Panc1 (cell line): Measurements from ENCODE around the gene MAGI1.

ENCODE experiments used
- CTCF ChIP-seq: fragments of 450-650 bp; IDR thresholded peaks from 2 replicates; pipeline ENCODE4 v1.5.1; 2017; ENCODE audit warnings: mild to moderate bottlenecking
- POLR2AphosphoS5 ChIP-seq: IDR thresholded peaks from 2 replicates; pipeline ENCODE4 v1.6.1; 2012; ENCODE audit warnings: mild to moderate bottlenecking, low read depth, low read length, moderate library complexity
- REST ChIP-seq, 2 experiments: IDR thresholded peaks; 2 replicates each; pipeline ENCODE4 v1.6.1; 2011 to 2012; ENCODE audit warnings: low read depth in 2 of 2, control low read depth in 1 of 2, low read length in 1 of 2, mild to moderate bottlenecking in 1 of 2, moderate library complexity in 1 of 2; ENCODE audit not compliant: insufficient read depth in 1 of 2
- SIN3A ChIP-seq: IDR thresholded peaks from 2 replicates; pipeline ENCODE4 v1.6.1; 2012; ENCODE audit warnings: low read depth, mild to moderate bottlenecking, low read length, moderate library complexity, borderline replicate concordance; ENCODE audit not compliant: insufficient read depth

DNA sequence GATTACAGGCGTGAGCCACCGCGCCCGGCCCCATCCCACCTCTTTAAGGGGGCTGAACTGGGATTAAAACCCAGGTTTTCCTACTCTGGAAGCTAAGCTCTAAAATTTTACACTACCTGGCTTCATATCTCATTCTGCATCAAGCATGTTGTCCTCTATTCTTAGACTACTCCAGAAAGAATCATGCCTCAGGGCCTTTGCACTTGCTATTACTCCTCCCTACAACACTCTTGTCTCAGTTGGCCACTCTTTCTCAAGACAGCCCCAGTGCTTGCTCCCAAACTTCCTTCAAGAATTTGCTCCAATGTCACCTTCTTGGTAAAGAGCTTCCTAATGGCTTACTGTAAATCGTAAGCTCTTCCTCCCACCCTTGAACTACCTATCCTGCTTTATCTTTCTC, 521.7 kb downstream of the MAGI1 start:
- no peak for TF ChIP-seq CTCF
- no peak for TF ChIP-seq REST (IDR thresholded peaks at IDR 0.05; ENCODE audit: insufficient read depth in 1 of 2, low read depth in 2 of 2, low read length in 1 of 2)
- TF ChIP-seq POLR2AphosphoS5, result no peak
- no peak for TF ChIP-seq SIN3A
